Ascending aorta (tissue), 2 donors: ENCODE measurements around the gene HDDC2. TPM values are rescaled to one million over a fixed set of nuclear protein-coding genes. Genes with fewer than 3 reads are reported as not detected.

Experiments used
- DNase-seq, 2 donors: peaks; one replicate each; pipeline ENCODE4 v3.0.0-alpha.2; 2019; ENCODE audit warnings: low spot score in 2 of 2
- H3K27ac ChIP-seq, 2 donors: fragments of 200-600 bp; sonication (generic); one replicate each; pipeline ENCODE4 v1.5.1; 2016 to 2017; ENCODE audit warnings: mild to moderate bottlenecking in 1 of 2
- H3K27me3 ChIP-seq: fragments of 200-600 bp; sonication (generic); one replicate; pipeline ENCODE4 v1.5.1; 2017
- H3K36me3 ChIP-seq, 2 donors: fragments of 200-600 bp; sonication (generic); one replicate each; pipeline ENCODE4 v1.5.1; 2016
- H3K4me1 ChIP-seq, 2 donors: fragments of 200-600 bp; sonication (generic); one replicate each; pipeline ENCODE4 v1.5.1; 2016 to 2017; ENCODE audit warnings: mild to moderate bottlenecking in 1 of 2
- H3K4me3 ChIP-seq, 2 donors: fragments of 200-600 bp; sonication (generic); one replicate each; pipeline ENCODE4 v1.5.1; 2016 to 2017; ENCODE audit warnings: mild to moderate bottlenecking in 1 of 2
- H3K9me3 ChIP-seq, 2 donors: fragments of 200-600 bp; sonication (generic); one replicate each; pipeline ENCODE4 v1.5.1; 2016
- CTCF ChIP-seq, 3 experiments: fragments of 200-600 bp in 2 of 3; fragments of 450-650 bp in 1 of 3; sonication (generic) in 2 of 3; IDR thresholded peaks; one replicate each; pipeline ENCODE4 v1.5.1; 2016 to 2019; ENCODE audit warnings: antibody characterized with exemption in 3 of 3, mild to moderate bottlenecking in 1 of 3, moderate library complexity in 1 of 3
- intact Hi-C: fragments of 100-400 bp; cut with DNase I; formaldehyde crosslinking; loops from one replicate; pipeline ENCODE4 v1.15.1; 2023
- total RNA-seq: library from RNA; depleted of rRNA; stranded (reverse); fragments of >200 nt; gene quantifications from one replicate; pipeline ENCODE4 v1.1.0, GENCODE V29; 2016

The HDDC2 gene
- total RNA-seq, 1 donor from 2014 or later: 2.4 TPM

- no peaks in the 10 kb centered on the region for H3K36me3 ChIP-seq
- peaks cover 0 to 15% of the 10 kb centered on the region in 2 donors for H3K4me1 ChIP-seq
- H3K4me3 ChIP-seq: no peak overlapping the region
- H3K27me3 ChIP-seq: no peaks in the 10 kb centered on the region
- intact Hi-C loops: no loop called here
- no peak overlapping the region for H3K27ac ChIP-seq
- DNase-seq: no peak
- no peak for TF ChIP-seq CTCF (IDR thresholded peaks at IDR 0.05)
- no peaks in the 10 kb centered on the region for H3K9me3 ChIP-seq
Observed at GRCh38 chr6:125259354-125259736, 42.4 kb downstream of the HDDC2 start.

- Histone ChIP-seq H3K4me3 (no peak overlapping the region), H3K9me3 (no peaks in the 10 kb centered on the region), H3K27ac (no peak overlapping the region), H3K36me3 (no peaks in the 10 kb centered on the region), H3K4me1 (peaks cover 0 to 15% of the 10 kb centered on the region in 2 donors), H3K27me3 (no peaks in the 10 kb centered on the region)
- DNase-seq: no peak
- intact Hi-C loops: no loop called here
- no peak for TF ChIP-seq CTCF (IDR thresholded peaks at IDR 0.05)
Observed at GRCh38 chr6:125258651-125259353, 43.0 kb downstream of the HDDC2 start.

- Histone ChIP-seq H3K27me3 (no peaks in the 10 kb centered on the region), H3K36me3 (no peaks in the 10 kb centered on the region), H3K4me1 (peaks cover 0 to 11% of the 10 kb centered on the region in 2 donors), H3K9me3 (no peaks in the 10 kb centered on the region), H3K4me3 (no peak overlapping the region), H3K27ac (no peak overlapping the region)
- no peak for DNase-seq
- intact Hi-C loops: no loop called here
- TF ChIP-seq CTCF (IDR thresholded peaks at IDR 0.05): no peak
Observed at GRCh38 chr6:125257351-125257750, 44.4 kb downstream of the HDDC2 start.

GRCh38 chr6:125255201-125255600 lies 46.6 kb downstream of the HDDC2 start:
- H3K9me3 ChIP-seq: no peaks in the 10 kb centered on the region
- H3K27ac ChIP-seq: no peak overlapping the region
- TF ChIP-seq CTCF (IDR thresholded peaks at IDR 0.05): no peak
- H3K4me3 ChIP-seq: no peak overlapping the region
- H3K27me3 ChIP-seq: no peaks in the 10 kb centered on the region
- H3K4me1 ChIP-seq: peaks cover 4 to 7% of the 10 kb centered on the region in 2 donors
- H3K36me3 ChIP-seq: no peaks in the 10 kb centered on the region
- intact Hi-C loops: no loop called here
- no peak for DNase-seq

GRCh38 chr6:125254321-125254720 lies 47.4 kb downstream of the HDDC2 start:
- DNase-seq: no peak
- no peaks in the 10 kb centered on the region for H3K36me3 ChIP-seq
- H3K4me1 ChIP-seq: peaks cover 4 to 7% of the 10 kb centered on the region in 2 donors
- TF ChIP-seq CTCF (IDR thresholded peaks at IDR 0.05): no peak
- intact Hi-C loops: no loop called here
- H3K9me3 ChIP-seq: no peaks in the 10 kb centered on the region
- no peak overlapping the region for H3K27ac ChIP-seq
- H3K4me3 ChIP-seq: no peak overlapping the region
- H3K27me3 ChIP-seq: no peaks in the 10 kb centered on the region
